Measurements from ENCODE around the gene RPL18A.

Gene RPL18A

DNA sequence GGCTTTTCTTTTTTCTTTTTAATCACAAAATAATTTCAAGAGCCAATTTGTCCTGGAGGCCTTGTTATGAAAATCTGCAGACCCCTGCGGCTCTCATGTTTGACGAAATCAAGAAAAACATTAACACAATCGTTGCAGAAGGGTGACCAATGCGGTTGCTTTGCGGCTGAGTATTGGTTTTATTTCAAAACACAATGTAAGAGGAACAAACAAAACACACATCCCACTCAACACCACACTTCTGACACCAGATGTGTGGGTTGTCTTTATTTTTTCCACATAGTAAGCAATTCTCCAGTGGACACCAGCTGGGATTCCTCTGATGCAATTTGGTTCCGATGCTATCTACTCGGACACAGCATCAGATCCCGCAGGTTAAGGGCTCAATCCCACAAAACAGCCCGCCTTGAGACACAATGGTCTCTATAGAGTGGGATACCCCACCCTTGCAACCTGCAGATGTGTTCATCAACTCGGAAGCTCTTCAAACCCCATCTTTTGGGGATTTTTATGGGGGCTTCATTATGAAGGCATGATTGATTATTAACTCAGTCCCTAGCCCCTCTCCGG lies 51.2 kb downstream of the RPL18A start:
- no peak for DNase-seq
